Activated naive CD8-positive, alpha-beta T cell treated with anti-CD3 and anti-CD28 coated beads for 36 hours (primary cell): ENCODE results near the gene TMEM201. TPM values are rescaled to one million over a fixed set of nuclear protein-coding genes. Genes with fewer than 3 reads are reported as not detected.

Experiments used
- DNase-seq: peaks from one replicate; pipeline ENCODE4 v3.0.0; 2021
- H3K27ac Mint-ChIP-seq: one replicate; pipeline ENCODE4 v1.8.0; 2022; ENCODE audit warnings: mild to moderate bottlenecking, moderate library complexity, mixed read lengths
- H3K27me3 Mint-ChIP-seq: one replicate; pipeline ENCODE4 v1.8.0; 2022; ENCODE audit warnings: mild to moderate bottlenecking, mixed read lengths
- H3K36me3 Mint-ChIP-seq: one replicate; pipeline ENCODE4 v1.8.0; 2021; ENCODE audit warnings: mild to moderate bottlenecking, mixed read lengths
- H3K4me1 Mint-ChIP-seq: one replicate; pipeline ENCODE4 v1.8.0; 2021; ENCODE audit warnings: mixed read lengths
- H3K4me3 Mint-ChIP-seq: one replicate; pipeline ENCODE4 v1.8.0; 2022; ENCODE audit warnings: mild to moderate bottlenecking, moderate library complexity, mixed read lengths
- H3K9me3 Mint-ChIP-seq: one replicate; pipeline ENCODE4 v1.8.0; 2022; ENCODE audit warnings: mixed read lengths
- total RNA-seq, 2 experiments: library from RNA; stranded (reverse); gene quantifications; one replicate each; pipeline ENCODE4 v1.2.3, GENCODE V29; 2021

TMEM201 gene
- total RNA-seq, 2 experiments from 2014 or later = 31.6 to 32.2 TPM

- no peak overlapping the region for H3K4me3 Mint-ChIP-seq
- no peak for DNase-seq
- no peaks in the 10 kb centered on the region for H3K4me1 Mint-ChIP-seq
- H3K27me3 Mint-ChIP-seq = no peaks in the 10 kb centered on the region
- H3K27ac Mint-ChIP-seq = no peak overlapping the region
- peaks cover 3% of the 10 kb centered on the region for H3K36me3 Mint-ChIP-seq
- H3K9me3 Mint-ChIP-seq = no peaks in the 10 kb centered on the region
Observed at GRCh38 chr1:9601942-9602793, 13.5 kb downstream of the TMEM201 start.

- Mint-ChIP-seq H3K4me1 (no peaks in the 10 kb centered on the region), H3K27ac (no peak overlapping the region), H3K36me3 (peaks cover 3% of the 10 kb centered on the region), H3K9me3 (no peaks in the 10 kb centered on the region), H3K27me3 (no peaks in the 10 kb centered on the region), H3K4me3 (no peak overlapping the region)
- DNase-seq = no peak
Observed at GRCh38 chr1:9602794-9603167, 14.1 kb downstream of the TMEM201 start.

DNA sequence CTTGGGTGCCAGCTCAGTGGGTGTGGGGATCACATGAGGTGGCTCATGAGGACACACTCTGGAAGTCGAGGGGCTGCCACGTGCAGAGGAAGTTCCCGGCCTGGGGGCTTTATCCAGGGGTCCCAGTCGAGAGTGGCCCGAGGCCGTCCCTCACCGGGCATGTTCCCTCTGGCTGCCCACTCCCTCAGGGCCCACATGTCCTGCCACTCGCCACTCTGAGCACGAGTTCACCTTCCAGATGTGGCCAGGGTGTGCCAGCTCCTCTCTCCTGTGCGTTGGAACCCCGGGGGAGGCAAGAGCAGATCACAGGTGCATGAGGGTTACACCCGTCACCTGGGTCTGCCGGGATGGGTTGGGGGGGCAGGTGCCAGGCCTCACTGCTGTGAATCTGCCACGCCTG lies 14.6 kb downstream of the TMEM201 start:
- H3K9me3 Mint-ChIP-seq = no peaks in the 10 kb centered on the region
- peaks cover 3% of the 10 kb centered on the region for H3K36me3 Mint-ChIP-seq
- no peak overlapping the region for H3K4me3 Mint-ChIP-seq
- no peak overlapping the region for H3K27ac Mint-ChIP-seq
- H3K4me1 Mint-ChIP-seq = no peaks in the 10 kb centered on the region
- DNase-seq = no peak
- no peaks in the 10 kb centered on the region for H3K27me3 Mint-ChIP-seq

GRCh38 chr1:9603766-9604753 lies 15.3 kb downstream of the TMEM201 start:
- Mint-ChIP-seq H3K27ac (no peak overlapping the region), H3K4me3 (no peak overlapping the region), H3K4me1 (no peaks in the 10 kb centered on the region), H3K9me3 (no peaks in the 10 kb centered on the region), H3K27me3 (no peaks in the 10 kb centered on the region), H3K36me3 (peaks cover 3% of the 10 kb centered on the region)
- no peak for DNase-seq

DNA sequence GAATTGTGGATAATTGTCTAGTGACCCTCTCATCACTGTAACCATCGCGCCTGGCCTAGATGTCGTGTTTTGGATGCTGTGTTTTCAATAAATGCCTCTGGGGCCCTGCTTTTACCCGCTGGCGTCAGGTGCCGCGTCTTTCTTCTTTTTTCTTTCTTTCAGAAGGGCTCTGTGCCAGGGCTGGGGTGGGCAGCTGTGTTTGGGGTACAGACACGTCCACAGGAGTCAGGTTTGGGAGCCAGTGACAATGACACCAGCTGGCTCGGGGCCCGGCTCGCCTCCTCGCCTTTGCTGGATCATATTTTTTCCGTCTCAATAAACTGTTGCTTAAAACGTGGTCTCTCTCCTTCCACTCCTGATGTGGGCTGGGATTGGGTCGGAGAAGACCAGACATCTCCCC lies 16.1 kb downstream of the TMEM201 start:
- Mint-ChIP-seq H3K27me3 (no peaks in the 10 kb centered on the region), H3K4me3 (no peak overlapping the region), H3K36me3 (peaks cover 3% of the 10 kb centered on the region), H3K27ac (peak overlapping the region; percentile 56), H3K4me1 (no peaks in the 10 kb centered on the region), H3K9me3 (no peaks in the 10 kb centered on the region)
- no peak for DNase-seq

DNA sequence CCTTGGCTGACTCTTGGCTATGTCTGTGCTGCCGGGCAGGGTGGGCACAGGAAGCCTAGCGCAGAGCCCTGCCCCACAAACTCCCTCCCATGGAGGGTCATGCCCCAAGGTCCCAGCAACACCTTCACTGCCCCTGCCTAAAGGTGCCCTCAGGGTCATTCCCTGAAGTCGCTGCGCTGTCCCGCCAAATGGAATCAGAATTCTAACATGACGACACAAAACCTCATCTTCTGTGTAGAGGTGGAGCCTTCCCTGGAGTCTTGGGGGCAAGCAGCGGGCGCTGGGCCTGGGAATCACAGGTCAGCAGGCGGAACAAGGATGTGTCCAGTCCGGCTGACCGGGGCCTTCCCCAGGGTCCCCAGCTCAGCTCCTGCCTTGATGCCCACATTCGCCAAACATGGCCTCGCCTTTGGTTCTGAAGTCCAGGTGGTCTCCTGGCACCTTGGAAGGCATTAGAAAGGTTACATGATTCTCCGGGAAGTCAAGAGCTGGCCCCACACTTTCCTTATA lies 17.3 kb downstream of the TMEM201 start:
- DNase-seq = no peak
- Mint-ChIP-seq H3K27ac (no peak overlapping the region), H3K9me3 (no peaks in the 10 kb centered on the region), H3K4me3 (no peak overlapping the region), H3K27me3 (no peaks in the 10 kb centered on the region), H3K36me3 (peaks cover 6% of the 10 kb centered on the region), H3K4me1 (no peaks in the 10 kb centered on the region)

DNA sequence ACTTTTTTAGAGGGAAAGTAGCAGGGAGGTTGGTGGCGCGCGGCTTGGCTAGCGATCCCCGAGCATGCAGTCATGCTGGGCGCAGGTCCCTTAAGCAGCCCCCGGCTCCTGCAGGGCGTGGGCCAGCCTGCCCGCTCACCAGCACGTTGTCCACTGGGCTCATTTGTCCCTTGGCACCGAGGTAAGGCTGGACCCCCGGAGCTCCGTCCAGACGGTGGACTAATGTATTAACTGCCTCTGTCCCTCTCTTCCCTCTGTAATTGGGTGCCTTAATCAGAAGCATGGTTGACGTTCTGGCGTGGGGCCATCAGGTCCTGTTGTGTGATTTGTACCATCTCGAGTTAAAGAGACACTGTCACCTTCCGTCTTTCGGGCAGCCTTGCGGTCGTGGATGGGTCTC lies 17.7 kb downstream of the TMEM201 start:
- Mint-ChIP-seq H3K27ac (no peak overlapping the region), H3K4me3 (no peak overlapping the region), H3K4me1 (no peaks in the 10 kb centered on the region), H3K9me3 (no peaks in the 10 kb centered on the region), H3K36me3 (peaks cover 9% of the 10 kb centered on the region), H3K27me3 (no peaks in the 10 kb centered on the region)
- DNase-seq = no peak

DNA sequence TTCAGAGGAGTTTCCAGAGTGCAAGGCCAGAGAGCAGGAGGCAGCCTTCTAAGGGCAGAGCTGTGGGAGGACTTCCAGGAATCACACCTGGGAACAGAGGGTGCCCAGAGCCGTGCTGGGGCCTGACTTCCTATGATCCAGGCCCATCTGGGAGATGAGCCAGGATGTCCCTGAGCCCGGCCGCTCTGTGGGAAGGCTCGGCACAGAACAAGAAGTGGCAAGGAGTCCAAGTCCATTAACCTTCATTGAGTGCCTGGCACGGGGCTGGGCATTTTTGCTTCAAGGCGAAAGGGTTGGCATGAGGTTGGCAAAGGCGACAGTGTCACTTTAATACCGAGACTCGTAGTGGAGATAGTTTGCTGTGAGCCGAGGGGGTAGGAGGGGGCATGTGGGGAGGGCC lies 18.2 kb downstream of the TMEM201 start:
- Mint-ChIP-seq H3K4me1 (no peaks in the 10 kb centered on the region), H3K4me3 (no peak overlapping the region), H3K27me3 (no peaks in the 10 kb centered on the region), H3K36me3 (peaks cover 10% of the 10 kb centered on the region), H3K9me3 (no peaks in the 10 kb centered on the region), H3K27ac (no peak overlapping the region)
- DNase-seq = no peak

- H3K4me1 Mint-ChIP-seq = no peaks in the 10 kb centered on the region
- no peak overlapping the region for H3K4me3 Mint-ChIP-seq
- no peak overlapping the region for H3K27ac Mint-ChIP-seq
- no peaks in the 10 kb centered on the region for H3K27me3 Mint-ChIP-seq
- DNase-seq = no peak
- peaks cover 10% of the 10 kb centered on the region for H3K36me3 Mint-ChIP-seq
- no peaks in the 10 kb centered on the region for H3K9me3 Mint-ChIP-seq
Observed at GRCh38 chr1:9607352-9607751, 18.6 kb downstream of the TMEM201 start.

GRCh38 chr1:9609998-9610397 lies 21.3 kb downstream of the TMEM201 start:
- Mint-ChIP-seq H3K27me3 (no peaks in the 10 kb centered on the region), H3K9me3 (no peaks in the 10 kb centered on the region)

DNA sequence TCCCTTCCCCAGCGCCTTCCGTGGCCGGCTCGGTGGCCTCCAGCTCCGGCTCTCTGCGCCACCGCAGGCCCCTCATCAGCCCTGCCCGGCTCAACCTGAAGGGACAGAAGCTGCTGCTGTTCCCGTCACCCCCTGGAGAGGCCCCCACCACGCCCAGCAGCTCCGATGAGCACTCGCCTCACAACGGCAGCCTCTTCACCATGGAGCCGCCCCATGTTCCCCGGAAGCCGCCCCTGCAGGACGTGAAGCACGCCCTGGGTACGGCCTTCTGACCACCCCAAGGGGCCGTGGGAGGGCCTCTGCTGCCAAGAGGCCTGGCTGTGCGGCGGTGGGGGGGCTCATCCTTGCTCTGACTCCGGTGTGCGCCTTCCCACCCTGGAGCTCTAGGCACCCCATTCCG lies 21.8 kb downstream of the TMEM201 start:
- no peaks in the 10 kb centered on the region for H3K4me1 Mint-ChIP-seq
- no peak overlapping the region for H3K4me3 Mint-ChIP-seq
- no peaks in the 10 kb centered on the region for H3K27me3 Mint-ChIP-seq
- no peak for DNase-seq
- no peaks in the 10 kb centered on the region for H3K9me3 Mint-ChIP-seq
- no peak overlapping the region for H3K27ac Mint-ChIP-seq
- peaks cover 7% of the 10 kb centered on the region for H3K36me3 Mint-ChIP-seq

More at GRCh38 chr1:9609998-9610397, 21.3 kb downstream of the TMEM201 start:
- no peak overlapping the region for H3K4me3 Mint-ChIP-seq
- no peaks in the 10 kb centered on the region for H3K4me1 Mint-ChIP-seq
- H3K36me3 Mint-ChIP-seq = peaks cover 8% of the 10 kb centered on the region
- DNase-seq = no peak
- no peak overlapping the region for H3K27ac Mint-ChIP-seq

DNA sequence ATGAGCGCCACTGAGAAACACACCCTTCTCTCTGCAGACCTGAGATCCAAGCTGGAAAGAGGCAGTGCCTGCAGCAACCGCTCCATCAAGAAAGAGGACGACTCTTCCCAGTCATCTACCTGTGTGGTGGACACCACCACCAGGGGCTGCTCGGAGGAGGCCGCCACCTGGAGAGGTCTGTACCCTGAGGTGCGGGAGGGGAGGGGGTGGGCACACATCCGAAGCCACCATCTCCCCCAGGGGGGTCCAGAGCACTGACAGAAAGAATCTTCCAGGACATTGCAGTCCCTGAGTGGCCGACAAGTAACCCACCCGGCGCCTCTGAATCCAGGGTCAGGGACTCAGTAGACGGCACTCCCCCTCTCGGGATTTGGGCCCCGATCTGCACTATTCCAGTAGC lies 23.0 kb downstream of the TMEM201 start:
- Mint-ChIP-seq H3K9me3 (no peaks in the 10 kb centered on the region), H3K4me3 (no peak overlapping the region), H3K27me3 (no peaks in the 10 kb centered on the region), H3K4me1 (no peaks in the 10 kb centered on the region), H3K27ac (no peak overlapping the region), H3K36me3 (peaks cover 7% of the 10 kb centered on the region)
- no peak for DNase-seq

- no peak overlapping the region for H3K27ac Mint-ChIP-seq
- no peaks in the 10 kb centered on the region for H3K4me1 Mint-ChIP-seq
- no peaks in the 10 kb centered on the region for H3K9me3 Mint-ChIP-seq
- no peaks in the 10 kb centered on the region for H3K27me3 Mint-ChIP-seq
- peaks cover 7% of the 10 kb centered on the region for H3K36me3 Mint-ChIP-seq
- H3K4me3 Mint-ChIP-seq = no peak overlapping the region
- DNase-seq = no peak
Observed at GRCh38 chr1:9612162-9612845, 23.6 kb downstream of the TMEM201 start.

- Mint-ChIP-seq H3K4me1 (no peaks in the 10 kb centered on the region), H3K27ac (no peak overlapping the region), H3K36me3 (peaks cover 7% of the 10 kb centered on the region), H3K9me3 (no peaks in the 10 kb centered on the region), H3K4me3 (no peak overlapping the region), H3K27me3 (no peaks in the 10 kb centered on the region)
- DNase-seq = no peak
Observed at GRCh38 chr1:9612871-9613624, 24.3 kb downstream of the TMEM201 start.
